Ovary (tissue), 9 donors: ENCODE measurements around the gene ADAMTSL3. TPM values are rescaled to one million over a fixed set of nuclear protein-coding genes. Genes with fewer than 3 reads are reported as not detected.

Source experiments
- DNase-seq, 5 donors: peaks; one replicate each; pipeline ENCODE4 v3.0.0-alpha.2; 2019 to 2020
- H3K27ac ChIP-seq, 2 donors: fragments of 200-600 bp; one replicate each; pipeline versions ENCODE4 v1.5.1 to v1.8.0; 2019 to 2022
- H3K27me3 ChIP-seq: fragments of 200-600 bp; one replicate; pipeline ENCODE4 v1.8.0; 2022
- H3K36me3 ChIP-seq: fragments of 200-600 bp; sonication (generic); one replicate; pipeline ENCODE4 v1.5.1; 2019
- H3K4me1 ChIP-seq: one replicate; pipeline ENCODE4 v1.8.1; 2013; ENCODE audit warnings: mild to moderate bottlenecking, moderate library complexity; ENCODE audit not compliant: insufficient read depth
- H3K4me3 ChIP-seq: fragments of 200-600 bp; sonication (generic); one replicate; pipeline ENCODE4 v1.5.1; 2017
- H3K9me3 ChIP-seq, 2 donors: fragments of 200-600 bp in 1 of 2; sonication (generic) in 1 of 2; one replicate each; pipeline versions ENCODE4 v1.5.1 to v1.8.1; 2013 to 2019; ENCODE audit warnings: mild to moderate bottlenecking in 1 of 2, moderate library complexity in 1 of 2
- CTCF ChIP-seq, 3 donors: fragments of 450-650 bp in 2 of 3; fragments of 200-600 bp in 1 of 3; IDR thresholded peaks; one replicate each; pipeline versions ENCODE4 v1.5.1 to v1.8.0; 2016 to 2022; ENCODE audit warnings: antibody characterized with exemption in 3 of 3, mild to moderate bottlenecking in 1 of 3
- EP300 ChIP-seq: sonication (generic); formaldehyde crosslinking; IDR thresholded peaks from one replicate; pipeline ENCODE4 v1.6.1; 2017; ENCODE audit warnings: antibody characterized with exemption
- POLR2A ChIP-seq: fragments of 450-650 bp; IDR thresholded peaks from one replicate; pipeline ENCODE4 v1.6.1; 2017; ENCODE audit warnings: antibody characterized with exemption, mild to moderate bottlenecking, moderate library complexity
- WGBS, 3 donors: extraction: QIAGEN DNeasy Blood & Tissue Kit in 1 of 3; methylation state at CpG; one replicate each; pipeline versions ENCODE4 v1.1.5 to v1.1.7; 2013 to 2017; 5-methylcytosine and 5-hydroxymethylcytosine counted together
- intact Hi-C, 4 donors: fragments of 100-400 bp; cut with DNase I; formaldehyde crosslinking; loops; one replicate each; pipeline versions ENCODE4 v1.11.0 to v1.15.1; 2022 to 2023
- polyA plus RNA-seq, 2 donors: library from polyadenylated mRNA; stranded (reverse); fragments of 200-250 nt in 1 of 2; fragments of 350-450 nt in 1 of 2; fragmentation: Illumina TruSeq in 1 of 2; extraction: RNeasy Lipid Tissue Mini Kit (QIAGEN cat#74804) in 1 of 2; gene quantifications; one replicate each; pipeline ENCODE4 v1.2.3, GENCODE V29; 2013 to 2014
- total RNA-seq, 7 donors: library from RNA; depleted of rRNA in 2 of 7; stranded (reverse); fragments of >200 nt in 2 of 7; fragmentation: NEBNext Ultra II Directional in 3 of 7; extraction: Animal tissue kit (Norgen Biotek cat#: 25700) in 3 of 7; gene quantifications; one replicate each; pipeline versions ENCODE4 v1.1.0 to v1.2.4, GENCODE V29; 2016 to 2023
- donor health status: DM: no; HTN: no; CAD: no; lungs with moderate emphysema.
- donor health status: DM: no; HTN: no; CAD: no.
- donor health status: Bipolar disorder and iron deficiency.
- donor health status: DM: yes; HTN: yes; CAD: no.
- donor health status: DM: no; HTN: no; CAD: no.
- donor health status: DM: yes; HTN: yes; CAD: no.

ADAMTSL3 gene
- total and polyA plus RNA-seq, 9 donors, result 0.96 to 9.0 (median 3.7) TPM

- H3K36me3 ChIP-seq, result no peaks in the 10 kb centered on the region
- H3K9me3 ChIP-seq, result no peaks in the 10 kb centered on the region
- TF ChIP-seq EP300 (no peak), CTCF (IDR thresholded peaks at IDR 0.05) (no peak), POLR2A (no peak)
- H3K4me3 ChIP-seq, result no peak overlapping the region
- no peak for DNase-seq
- H3K27me3 ChIP-seq, result no peaks in the 10 kb centered on the region
- intact Hi-C loops, result no loop called here
- H3K27ac ChIP-seq, result no peak overlapping the region
- 87 to 90% (median 89%) methylated on average over 4 of the region's 4 CpGs for WGBS, 3 donors
- H3K4me1 ChIP-seq, result no peaks in the 10 kb centered on the region
These were observed 290.0 kb downstream of the ADAMTSL3 start for GRCh38 chr15:83943849-83944404.

DNA sequence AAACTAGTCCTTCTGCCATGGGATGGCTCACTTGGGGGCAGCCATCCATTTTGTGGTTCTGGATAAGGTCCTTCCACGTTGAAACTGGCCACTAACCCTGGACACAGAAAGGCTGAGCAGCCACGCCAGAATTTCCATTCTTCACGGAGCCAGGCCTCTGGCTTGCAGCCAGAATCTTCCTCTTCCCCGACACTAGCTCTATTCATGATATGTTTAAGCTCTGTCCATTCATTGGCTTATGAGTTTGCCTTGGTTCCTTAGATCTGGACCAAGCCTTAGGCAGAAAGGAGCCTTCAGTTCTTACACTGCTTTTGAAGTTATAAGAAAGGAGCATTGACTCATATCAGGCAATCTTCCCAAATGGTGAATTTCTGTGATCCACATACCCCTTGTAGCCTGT lies 293.2 kb downstream of the ADAMTSL3 start:
- DNase-seq, result no peak
- Histone ChIP-seq H3K4me3 (no peak overlapping the region), H3K27me3 (no peaks in the 10 kb centered on the region), H3K27ac (no peak overlapping the region), H3K4me1 (no peaks in the 10 kb centered on the region), H3K9me3 (no peaks in the 10 kb centered on the region), H3K36me3 (no peaks in the 10 kb centered on the region)
- WGBS, 3 donors, result 46 to 61% (median 50%) methylated on average over 4 of the region's 4 CpGs
- intact Hi-C loops, result no loop called here
- TF ChIP-seq CTCF (IDR thresholded peaks at IDR 0.05), result no peak
- TF ChIP-seq EP300, result no peak
- no peak for TF ChIP-seq POLR2A

GRCh38 chr15:83954506-83954905 lies 300.6 kb downstream of the ADAMTSL3 start:
- intact Hi-C loops, result no loop called here
- no peak overlapping the region for H3K27ac ChIP-seq
- TF ChIP-seq CTCF (IDR thresholded peaks at IDR 0.05) (no peak), POLR2A (no peak)
- no peaks in the 10 kb centered on the region for H3K9me3 ChIP-seq
- H3K36me3 ChIP-seq, result no peaks in the 10 kb centered on the region
- H3K4me1 ChIP-seq, result no peaks in the 10 kb centered on the region
- no peak overlapping the region for H3K4me3 ChIP-seq
- DNase-seq, result no peak
- no peaks in the 10 kb centered on the region for H3K27me3 ChIP-seq

- no peak overlapping the region for H3K27ac ChIP-seq
- no peaks in the 10 kb centered on the region for H3K4me1 ChIP-seq
- H3K9me3 ChIP-seq, result no peaks in the 10 kb centered on the region
- no peak for DNase-seq
- H3K27me3 ChIP-seq, result no peaks in the 10 kb centered on the region
- TF ChIP-seq POLR2A, result no peak
- no peak for TF ChIP-seq EP300
- no peak for TF ChIP-seq CTCF (IDR thresholded peaks at IDR 0.05)
- intact Hi-C loops, result no loop called here
- no peaks in the 10 kb centered on the region for H3K36me3 ChIP-seq
- 89 to 100% (median 91%) methylated on average over 1 of the region's 1 CpG for WGBS, 3 donors
- no peak overlapping the region for H3K4me3 ChIP-seq
These were observed 301.9 kb downstream of the ADAMTSL3 start for GRCh38 chr15:83955806-83956265.
